ENCODE results near the gene NPR1. TPM values are rescaled to one million over a fixed set of nuclear protein-coding genes. Genes with fewer than 3 reads are reported as not detected.
"Not testable (repeated sequence)": the region's sequence is repeated elsewhere in the genome, so short reads cannot be mapped to it uniquely, and the experiment has no call there.

Gene NPR1
- total RNA-seq, 1 donor from 2014 or later: 3.1 TPM

GRCh38 chr1:153723687-153724086 is 45.2 kb downstream of the NPR1 start:
- DNase-seq (ENCODE audit: low spot score): no peak

GRCh38 chr1:153724634-153725033 is 46.1 kb downstream of the NPR1 start:
- DNase-seq (ENCODE audit: low spot score): not testable (repeated sequence)

GRCh38 chr1:153727463-153728304 is 49.2 kb downstream of the NPR1 start, which contains the start of gene INTS3:
TSS of gene INTS3 (plus strand) at chr1:153728050. CDS start at chr1:153728635, 585 bp downstream.
- peak; percentile 100 for DNase-seq (ENCODE audit: low spot score)

GRCh38 chr1:153728305-153729066 is 50.0 kb downstream of the NPR1 start:
- peak; percentile 67 for DNase-seq (ENCODE audit: low spot score)

- no peak for DNase-seq (ENCODE audit: low spot score)
Observed at GRCh38 chr1:153730468-153730988, 52.0 kb downstream of the NPR1 start.

GRCh38 chr1:153733970-153734369 is 55.5 kb downstream of the NPR1 start:
- no peak for DNase-seq (ENCODE audit: low spot score)

- DNase-seq (ENCODE audit: low spot score): no peak
Observed at GRCh38 chr1:153734396-153735089, 56.1 kb downstream of the NPR1 start.

- no peak for DNase-seq (ENCODE audit: low spot score)
Observed at GRCh38 chr1:153735090-153735420, 56.6 kb downstream of the NPR1 start.

- no peak for DNase-seq (ENCODE audit: low spot score)
Observed at GRCh38 chr1:153741986-153742385, 63.5 kb downstream of the NPR1 start.

GRCh38 chr1:153742411-153743142 is 64.1 kb downstream of the NPR1 start:
- no peak for DNase-seq (ENCODE audit: low spot score)

Other genes with a start within 250 kb of the NPR1 start
- not detected for gene S100A7, start 218.0 kb upstream of the NPR1 start, total RNA-seq (ENCODE audit: insufficient read depth, low replicate concordance)
- 216 TPM for gene S100A6, start 142.7 kb upstream of the NPR1 start, total RNA-seq (ENCODE audit: insufficient read depth, low replicate concordance)
- gene S100A5, start 137.8 kb upstream of the NPR1 start, total RNA-seq (ENCODE audit: insufficient read depth, low replicate concordance): not detected
- 122 TPM for gene S100A4, start 132.9 kb upstream of the NPR1 start, total RNA-seq (ENCODE audit: insufficient read depth, low replicate concordance)
- not detected for gene S100A3, start 129.4 kb upstream of the NPR1 start, total RNA-seq (ENCODE audit: insufficient read depth, low replicate concordance)
- 20.7 TPM for gene S100A2, start 112.8 kb upstream of the NPR1 start, total RNA-seq (ENCODE audit: insufficient read depth, low replicate concordance)
- gene S100A16, start 65.6 kb upstream of the NPR1 start, total RNA-seq (ENCODE audit: insufficient read depth, low replicate concordance): 40.0 TPM
- 29.6 TPM for gene S100A14, start 62.4 kb upstream of the NPR1 start, total RNA-seq (ENCODE audit: insufficient read depth, low replicate concordance)
- gene S100A13, start 51.2 kb upstream of the NPR1 start, total RNA-seq (ENCODE audit: insufficient read depth, low replicate concordance): 26.5 TPM
- 0.24 TPM for gene S100A1, start 50.3 kb upstream of the NPR1 start, total RNA-seq (ENCODE audit: insufficient read depth, low replicate concordance)
- 30.6 TPM for gene CHTOP, start 44.6 kb upstream of the NPR1 start, total RNA-seq (ENCODE audit: insufficient read depth, low replicate concordance)
- 36.6 TPM for gene SNAPIN, start 20.0 kb upstream of the NPR1 start, total RNA-seq (ENCODE audit: insufficient read depth, low replicate concordance)
- 72.2 TPM for gene ILF2, start 7.7 kb upstream of the NPR1 start, total RNA-seq (ENCODE audit: insufficient read depth, low replicate concordance)
- 31.8 TPM for gene INTS3, start 49.4 kb downstream of the NPR1 start, total RNA-seq (ENCODE audit: insufficient read depth, low replicate concordance)
- 22.9 TPM for gene SLC27A3, start 96.7 kb downstream of the NPR1 start, total RNA-seq (ENCODE audit: insufficient read depth, low replicate concordance)
- gene GATAD2B, start 244.3 kb downstream of the NPR1 start, total RNA-seq (ENCODE audit: insufficient read depth, low replicate concordance): 12.8 TPM